ENCODE results near the gene PACRG.

PACRG gene

DNA sequence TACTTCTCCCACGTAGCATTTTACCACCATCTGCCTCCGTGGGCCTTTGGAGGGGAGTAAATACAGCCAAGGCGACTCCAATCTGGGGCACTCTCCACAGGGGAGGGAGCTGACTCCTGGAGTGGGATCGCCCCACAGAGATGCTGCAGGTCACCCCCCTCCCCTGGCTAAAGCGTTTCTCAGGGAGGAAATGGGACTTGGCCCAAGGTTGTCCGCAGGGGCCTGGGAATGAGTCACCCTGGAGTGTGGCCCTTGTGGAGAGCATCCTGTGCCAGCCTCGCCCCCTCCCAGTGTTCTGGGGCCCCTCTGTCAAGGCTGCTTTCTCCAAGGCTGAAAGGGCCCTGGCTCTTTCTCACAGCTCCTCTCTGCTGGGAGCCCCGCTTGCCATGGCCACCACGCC is 602.2 kb downstream of the PACRG start:
- Histone ChIP-seq H3K36me3 (ENCODE audit: insufficient read depth) (no peaks in the 10 kb centered on the region), H2AFZ (ENCODE audit: low read depth) (no peak overlapping the region), H3K79me2 (ENCODE audit: insufficient read depth, low read depth) (no peaks in the 10 kb centered on the region), H3K9ac (no peak overlapping the region), H3K4me2 (no peak overlapping the region), H4K20me1 (ENCODE audit: insufficient read depth) (no peaks in the 10 kb centered on the region), H3K27me3 (ENCODE audit: insufficient read depth, low read depth) (no peaks in the 10 kb centered on the region), H3K4me3 (IDR thresholded peaks at IDR 0.05; ENCODE audit: insufficient read depth, low read depth, low read length) (no peak overlapping the region), H3K27ac (no peak overlapping the region), H3K4me1 (ENCODE audit: low read depth, poor library complexity, severe bottlenecking) (no peaks in the 10 kb centered on the region)
- TF ChIP-seq CTCF (conservative IDR thresholded peaks at IDR 0.05; ENCODE audit: low read depth, low read length), result no peak

DNA sequence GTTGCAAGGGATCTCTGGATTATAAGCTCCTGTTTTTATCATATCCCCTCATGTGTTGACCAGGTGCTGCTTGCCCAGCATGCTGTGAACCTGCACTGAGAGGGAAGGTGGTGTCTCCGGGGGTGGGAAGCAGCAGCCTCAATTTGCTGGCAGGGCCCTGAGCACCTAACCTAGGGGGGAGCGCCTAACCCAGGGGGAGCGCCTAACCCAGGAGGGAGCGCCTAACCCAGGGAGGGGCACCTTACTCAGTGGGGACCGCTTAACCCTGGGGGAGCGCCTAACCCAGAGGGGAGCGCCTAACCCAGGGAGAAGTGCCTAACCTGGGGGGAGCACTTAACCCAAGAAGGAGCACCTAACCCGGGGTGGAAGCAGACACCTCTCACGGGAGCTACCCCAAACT is 603.5 kb downstream of the PACRG start:
- Histone ChIP-seq H3K4me3 (IDR thresholded peaks at IDR 0.05; ENCODE audit: insufficient read depth, low read depth, low read length) (no peak overlapping the region), H2AFZ (ENCODE audit: low read depth) (no peak overlapping the region), H3K36me3 (ENCODE audit: insufficient read depth) (no peaks in the 10 kb centered on the region), H3K79me2 (ENCODE audit: insufficient read depth, low read depth) (no peaks in the 10 kb centered on the region), H3K27ac (no peak overlapping the region), H3K4me2 (no peak overlapping the region), H3K27me3 (ENCODE audit: insufficient read depth, low read depth) (no peaks in the 10 kb centered on the region), H3K9ac (no peak overlapping the region), H4K20me1 (ENCODE audit: insufficient read depth) (no peaks in the 10 kb centered on the region), H3K4me1 (ENCODE audit: low read depth, poor library complexity, severe bottlenecking) (no peaks in the 10 kb centered on the region)
- TF ChIP-seq CTCF (conservative IDR thresholded peaks at IDR 0.05; ENCODE audit: low read depth, low read length), result no peak

DNA sequence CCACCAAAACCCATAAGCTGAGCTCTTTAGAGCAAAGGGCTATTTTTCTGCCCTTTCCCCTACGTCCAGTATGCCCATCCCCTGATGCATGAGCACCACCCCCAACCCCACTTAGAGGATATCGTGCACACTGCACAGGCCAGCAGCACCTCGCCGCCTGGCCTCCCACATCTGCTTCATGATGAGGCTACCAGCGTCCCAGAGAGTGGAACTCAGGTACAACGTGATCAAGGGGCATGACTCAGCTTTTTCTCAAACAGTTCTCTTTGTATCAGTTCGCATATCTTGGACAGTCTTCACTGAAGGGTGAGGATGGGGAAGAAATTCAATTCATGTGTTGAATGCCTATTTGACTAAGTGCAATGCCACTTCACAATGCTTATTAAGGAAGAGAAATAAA is 604.8 kb downstream of the PACRG start:
- H3K79me2 ChIP-seq (ENCODE audit: insufficient read depth, low read depth), result no peaks in the 10 kb centered on the region
- H3K4me3 ChIP-seq (IDR thresholded peaks at IDR 0.05; ENCODE audit: insufficient read depth, low read depth, low read length), result no peak overlapping the region
- no peaks in the 10 kb centered on the region for H3K27me3 ChIP-seq (ENCODE audit: insufficient read depth, low read depth)
- no peaks in the 10 kb centered on the region for H3K36me3 ChIP-seq (ENCODE audit: insufficient read depth)
- no peaks in the 10 kb centered on the region for H4K20me1 ChIP-seq (ENCODE audit: insufficient read depth)
- no peak overlapping the region for H3K4me2 ChIP-seq
- no peak overlapping the region for H3K9ac ChIP-seq
- TF ChIP-seq CTCF (conservative IDR thresholded peaks at IDR 0.05; ENCODE audit: low read depth, low read length), result no peak
- H3K27ac ChIP-seq, result no peak overlapping the region
- no peak overlapping the region for H2AFZ ChIP-seq (ENCODE audit: low read depth)
- no peaks in the 10 kb centered on the region for H3K4me1 ChIP-seq (ENCODE audit: low read depth, poor library complexity, severe bottlenecking)

- no peak for TF ChIP-seq CTCF (conservative IDR thresholded peaks at IDR 0.05; ENCODE audit: low read depth, low read length)
- Histone ChIP-seq H3K9ac (no peak overlapping the region), H3K4me3 (IDR thresholded peaks at IDR 0.05; ENCODE audit: insufficient read depth, low read depth, low read length) (no peak overlapping the region), H3K27ac (no peak overlapping the region), H3K36me3 (ENCODE audit: insufficient read depth) (no peaks in the 10 kb centered on the region), H3K79me2 (ENCODE audit: insufficient read depth, low read depth) (no peaks in the 10 kb centered on the region), H3K27me3 (ENCODE audit: insufficient read depth, low read depth) (no peaks in the 10 kb centered on the region), H4K20me1 (ENCODE audit: insufficient read depth) (no peaks in the 10 kb centered on the region), H3K4me2 (no peak overlapping the region), H3K4me1 (ENCODE audit: low read depth, poor library complexity, severe bottlenecking) (peaks cover 2% of the 10 kb centered on the region), H2AFZ (ENCODE audit: low read depth) (no peak overlapping the region)
Observed at GRCh38 chr6:163333038-163333437, 605.3 kb downstream of the PACRG start.
